GM21786 (cell line): ENCODE measurements around the gene GNAT1.
A peak's percentile ranks its signal among the peaks of the same experiment; 100 is the strongest.
"Not testable (repeated sequence)": the region's sequence is repeated elsewhere in the genome, so short reads cannot be mapped to it uniquely, and the experiment has no call there.

Source experiments
- ATAC-seq: cut with Tn5 transposase; IDR thresholded peaks from one replicate; pipeline ENCODE4 v1.9.1; 2021; ENCODE audit not compliant: unreplicated experiment

Gene GNAT1

GRCh38 chr3:50237754-50238548 is 46.5 kb downstream of the GNAT1 start:
- no peak for ATAC-seq

GRCh38 chr3:50238549-50239026 is 47.2 kb downstream of the GNAT1 start:
- no peak for ATAC-seq

GRCh38 chr3:50239649-50240048 is 48.2 kb downstream of the GNAT1 start:
- ATAC-seq: no peak

GRCh38 chr3:50241163-50241562 is 49.8 kb downstream of the GNAT1 start:
- no peak for ATAC-seq

GRCh38 chr3:50241713-50242380 is 50.4 kb downstream of the GNAT1 start:
- ATAC-seq: no peak

- ATAC-seq: no peak
These were observed 51.0 kb downstream of the GNAT1 start for GRCh38 chr3:50242381-50242770.

GRCh38 chr3:50242851-50243542 is 51.6 kb downstream of the GNAT1 start:
- no peak for ATAC-seq

- ATAC-seq: no peak
These were observed 52.1 kb downstream of the GNAT1 start for GRCh38 chr3:50243543-50243895.

- not testable (repeated sequence) for ATAC-seq
These were observed 53.4 kb downstream of the GNAT1 start for GRCh38 chr3:50244813-50245212.

GRCh38 chr3:50245251-50245745 is 53.9 kb downstream of the GNAT1 start:
- no peak for ATAC-seq

GRCh38 chr3:50245831-50246516 is 54.6 kb downstream of the GNAT1 start:
- peak; percentile 62 for ATAC-seq

GRCh38 chr3:50246517-50246954 is 55.1 kb downstream of the GNAT1 start:
- ATAC-seq: peak; percentile 47
